ENCODE results near the gene HBG2.

The HBG2 gene

GRCh38 chr11:5247472-5248192 is 6.9 kb downstream of the HBG2 start:
- DNase-seq: no peak

- no peak for DNase-seq
Measured at GRCh38 chr11:5246772-5247471, 7.7 kb downstream of the HBG2 start.

GRCh38 chr11:5245155-5245554 is 9.4 kb downstream of the HBG2 start:
- no peak for DNase-seq

GRCh38 chr11:5243816-5244180 is 10.8 kb downstream of the HBG2 start:
- DNase-seq: no peak

GRCh38 chr11:5242933-5243815 is 11.4 kb downstream of the HBG2 start:
- no peak for DNase-seq

- no peak for DNase-seq
Measured at GRCh38 chr11:5242208-5242607, 12.4 kb downstream of the HBG2 start.

- DNase-seq: no peak
Measured at GRCh38 chr11:5241458-5241857, 13.1 kb downstream of the HBG2 start.

GRCh38 chr11:5240458-5240857 is 14.1 kb downstream of the HBG2 start:
- no peak for DNase-seq

GRCh38 chr11:5240056-5240455 is 14.5 kb downstream of the HBG2 start:
- no peak for DNase-seq

- no peak for DNase-seq
Measured at GRCh38 chr11:5239046-5239445, 15.5 kb downstream of the HBG2 start.

- DNase-seq: no peak
Measured at GRCh38 chr11:5238486-5238885, 16.1 kb downstream of the HBG2 start.

- no peak for DNase-seq
Measured at GRCh38 chr11:5237420-5237819, 17.2 kb downstream of the HBG2 start.

GRCh38 chr11:5235364-5236095 is 19.1 kb downstream of the HBG2 start:
- DNase-seq: no peak

- peak; percentile 1 for DNase-seq
Measured at GRCh38 chr11:5234381-5234834, 20.2 kb downstream of the HBG2 start, which contains the start of gene HBD. TSS of gene HBD (minus strand) at chr11:5234483. CDS start at chr11:5234433, 50 bp downstream.

- DNase-seq: no peak
Measured at GRCh38 chr11:5233307-5233706, 21.3 kb downstream of the HBG2 start.

GRCh38 chr11:5232821-5233220 is 21.8 kb downstream of the HBG2 start:
- DNase-seq: no peak

- no peak for DNase-seq
Measured at GRCh38 chr11:5232176-5232575, 22.4 kb downstream of the HBG2 start.

GRCh38 chr11:5231111-5231510 is 23.5 kb downstream of the HBG2 start:
- no peak for DNase-seq

- DNase-seq: no peak
Measured at GRCh38 chr11:5230266-5230665, 24.3 kb downstream of the HBG2 start.

GRCh38 chr11:5229796-5230195 is 24.8 kb downstream of the HBG2 start:
- no peak for DNase-seq

GRCh38 chr11:5229356-5229755 is 25.2 kb downstream of the HBG2 start:
- DNase-seq: no peak

- no peak for DNase-seq
Measured at GRCh38 chr11:5228124-5228523, 26.5 kb downstream of the HBG2 start.

GRCh38 chr11:5227681-5228080 is 26.9 kb downstream of the HBG2 start:
- DNase-seq: no peak

Measured in CD4-positive, alpha-beta T cell treated with Interleukin-17A for 1 hour (primary cell).